Glomerular visceral epithelial cell (primary cell): ENCODE measurements around the gene GRB10.

Experiments used
- DNase-seq: peaks from one replicate; pipeline ENCODE4 v3.0.0-alpha.2; 2016; ENCODE audit errors: extremely low spot score

GRB10 gene

GRCh38 chr7:50671386-50671785 is 111.3 kb downstream of the GRB10 start:
- DNase-seq: no peak

GRCh38 chr7:50669890-50670289 is 112.8 kb downstream of the GRB10 start:
- DNase-seq: no peak

- no peak for DNase-seq
Measured at GRCh38 chr7:50667789-50668226, 114.9 kb downstream of the GRB10 start.

GRCh38 chr7:50667338-50667737 is 115.4 kb downstream of the GRB10 start:
- DNase-seq: no peak

GRCh38 chr7:50666124-50666496 is 116.6 kb downstream of the GRB10 start:
- DNase-seq: no peak

- no peak for DNase-seq
Measured at GRCh38 chr7:50665403-50666123, 117.1 kb downstream of the GRB10 start.

GRCh38 chr7:50664937-50665336 is 117.8 kb downstream of the GRB10 start:
- no peak for DNase-seq

GRCh38 chr7:50664461-50664922 is 118.2 kb downstream of the GRB10 start:
- peak; percentile 88 for DNase-seq

GRCh38 chr7:50663396-50664102 is 119.1 kb downstream of the GRB10 start:
- DNase-seq: no peak

- DNase-seq: no peak
Measured at GRCh38 chr7:50662996-50663395, 119.7 kb downstream of the GRB10 start.

GRCh38 chr7:50662041-50662694 is 120.5 kb downstream of the GRB10 start:
- no peak for DNase-seq

- no peak for DNase-seq
Measured at GRCh38 chr7:50661345-50662040, 121.2 kb downstream of the GRB10 start.

- no peak for DNase-seq
Measured at GRCh38 chr7:50660830-50661175, 121.9 kb downstream of the GRB10 start.

GRCh38 chr7:50660040-50660829 is 122.5 kb downstream of the GRB10 start:
- DNase-seq: no peak

- no peak for DNase-seq
Measured at GRCh38 chr7:50659329-50659965, 123.2 kb downstream of the GRB10 start.

- no peak for DNase-seq
Measured at GRCh38 chr7:50658696-50659095, 124.0 kb downstream of the GRB10 start.

GRCh38 chr7:50657912-50658311 is 124.8 kb downstream of the GRB10 start:
- no peak for DNase-seq

- DNase-seq: no peak
Measured at GRCh38 chr7:50657341-50657873, 125.3 kb downstream of the GRB10 start.

GRCh38 chr7:50656141-50656895 is 126.4 kb downstream of the GRB10 start:
- DNase-seq: no peak

GRCh38 chr7:50655490-50655889 is 127.2 kb downstream of the GRB10 start:
- no peak for DNase-seq
